H1 (cell line): ENCODE data around the gene F11R. TPM values are rescaled to one million over a fixed set of nuclear protein-coding genes. Genes with fewer than 3 reads are reported as not detected.

Experiments used
- CTCF ChIA-PET: fragments of 300-600 bp; sonication (Branson Sonifier 250); formaldehyde crosslinking; loops from one replicate; lab custom pipeline; 2021; ENCODE audit not compliant: partially characterized antibody; lab: Charles Lee
- POLR2A ChIA-PET: fragments of 300-600 bp; sonication (Branson Sonifier 250); formaldehyde crosslinking; loops from one replicate; lab custom pipeline; 2021; ENCODE audit warnings: inconsistent platforms; ENCODE audit not compliant: partially characterized antibody; lab: Charles Lee
- DNase-seq, 2 experiments: peaks; one replicate each; pipeline versions ENCODE4 v3.0.0 to v3.0.0-alpha.2; 2010 to 2022; ENCODE audit warnings: low spot score in 2 of 2, low read depth in 1 of 2, mixed read lengths in 1 of 2
- FAIRE-seq: peaks from 2 replicates; lab custom pipeline; 2011; peaks lifted over from hg19 to GRCh38; lab: Jason Lieb, UNC
- H2AFZ ChIP-seq: 2 replicates; pipeline ENCODE4 v1.8.1; 2012; ENCODE audit warnings: low read length, inconsistent platforms
- H2AK5ac ChIP-seq: 2 replicates; pipeline ENCODE4 v1.6.1; 2013; ENCODE audit warnings: low read depth, low read length
- H2BK120ac ChIP-seq: replicated peaks from 2 replicates; pipeline ENCODE3; 2013; ENCODE audit warnings: low read depth, low read length, inconsistent platforms
- H2BK12ac ChIP-seq: 2 replicates; pipeline ENCODE4 v1.6.1; 2013; ENCODE audit warnings: low read depth, low read length
- H2BK15ac ChIP-seq: 2 replicates; pipeline ENCODE4 v1.6.1; 2013; ENCODE audit warnings: low read length
- H2BK20ac ChIP-seq: 2 replicates; pipeline ENCODE4 v1.6.1; 2013; ENCODE audit warnings: low read length
- H2BK5ac ChIP-seq: 2 replicates; pipeline ENCODE4 v1.6.1; 2013; ENCODE audit warnings: low read depth, low read length
- H3K14ac ChIP-seq: 2 replicates; pipeline ENCODE4 v1.6.1; 2013; ENCODE audit warnings: inconsistent platforms; ENCODE audit not compliant: insufficient read length
- H3K18ac ChIP-seq: 2 replicates; pipeline ENCODE4 v1.6.1; 2013; ENCODE audit warnings: low read length; ENCODE audit errors: extremely low read depth
- H3K23ac ChIP-seq: 2 replicates; pipeline ENCODE4 v1.6.1; 2013; ENCODE audit warnings: inconsistent platforms; ENCODE audit not compliant: insufficient read length
- H3K23me2 ChIP-seq: 2 replicates; pipeline ENCODE4 v1.6.1; 2013; ENCODE audit warnings: low read depth, low read length
- H3K27ac ChIP-seq: 2 replicates; pipeline ENCODE4 v1.6.1; 2011; ENCODE audit warnings: low read depth, low read length, inconsistent platforms
- H3K27me3 ChIP-seq, 4 experiments: replicated peaks in 1 of 4; 1 replicate in 1 of 4; 2 replicates in 3 of 4; pipeline versions ENCODE4 v1.6.1 to v1.8.1; 2011 to 2013; ENCODE audit warnings: low read length in 3 of 4, mild to moderate bottlenecking in 3 of 4, inconsistent platforms in 2 of 4, mixed read lengths in 2 of 4, moderate library complexity in 1 of 4; ENCODE audit not compliant: control insufficient read depth in 3 of 4, insufficient read depth in 3 of 4; ENCODE audit errors: extremely low read depth in 1 of 4
- H3K36me3 ChIP-seq, 4 experiments: 2 replicates each; pipeline versions ENCODE4 v1.6.1 to v1.8.1; 2011 to 2013; ENCODE audit warnings: mild to moderate bottlenecking in 4 of 4, low read length in 3 of 4, moderate library complexity in 2 of 4, control low read depth in 1 of 4, inconsistent platforms in 1 of 4; ENCODE audit not compliant: insufficient read depth in 4 of 4, control insufficient read depth in 2 of 4
- H3K4ac ChIP-seq: replicated peaks from 2 replicates; pipeline ENCODE3; 2013; ENCODE audit warnings: low read length, low read depth, mixed read lengths, inconsistent platforms; ENCODE audit not compliant: insufficient read length
- H3K4me1 ChIP-seq, 4 experiments: replicated peaks in 1 of 4; 1 replicate in 1 of 4; 2 replicates in 3 of 4; pipeline versions ENCODE4 v1.6.1 to v1.8.1; 2011 to 2013; ENCODE audit warnings: low read length in 3 of 4, inconsistent platforms in 2 of 4, mixed read lengths in 1 of 4; ENCODE audit not compliant: insufficient read depth in 4 of 4, control insufficient read depth in 3 of 4
- H3K4me2 ChIP-seq, 2 experiments: 2 replicates each; pipeline versions ENCODE4 v1.6.1 to v1.8.1; 2011 to 2013; ENCODE audit warnings: low read depth in 2 of 2, low read length in 2 of 2, control low read depth in 1 of 2, inconsistent platforms in 1 of 2, mild to moderate bottlenecking in 1 of 2; ENCODE audit not compliant: insufficient read depth in 1 of 2
- H3K4me3 ChIP-seq, 4 experiments: fragments of 200-600, 300-600 bp in 1 of 4; sonication (generic), shearing (Covaris generic), sonication (Bioruptor Twin) in 1 of 4; 2 replicates each; pipeline versions ENCODE4 v1.5.1 to v1.8.1; 2011 to 2016; ENCODE audit warnings: low read length in 4 of 4, low read depth in 3 of 4, control low read depth in 2 of 4, inconsistent platforms in 2 of 4, mild to moderate bottlenecking in 2 of 4, mixed read lengths in 1 of 4, moderate library complexity in 1 of 4; ENCODE audit not compliant: insufficient read depth in 2 of 4; ENCODE audit errors: extremely low read depth in 1 of 4
- H3K56ac ChIP-seq: replicated peaks from 2 replicates; pipeline ENCODE3; 2013; ENCODE audit warnings: low read depth, mild to moderate bottlenecking, mixed read lengths, low read length, inconsistent platforms; ENCODE audit not compliant: insufficient read length
- H3K79me1 ChIP-seq: 2 replicates; pipeline ENCODE4 v1.6.1; 2013; ENCODE audit warnings: low read depth, low read length, control low read depth
- H3K79me2 ChIP-seq, 2 experiments: 2 replicates each; pipeline versions ENCODE4 v1.6.1 to v1.8.1; 2012 to 2013; ENCODE audit warnings: low read length in 2 of 2, mild to moderate bottlenecking in 2 of 2, inconsistent platforms in 1 of 2; ENCODE audit not compliant: insufficient read depth in 2 of 2, control insufficient read depth in 1 of 2
- H3K9ac ChIP-seq, 4 experiments: replicated peaks in 1 of 4; 1 replicate in 1 of 4; 2 replicates in 3 of 4; pipeline versions ENCODE4 v1.6.1 to v1.8.1; 2011 to 2013; ENCODE audit warnings: low read depth in 3 of 4, low read length in 3 of 4, control low read depth in 2 of 4, mild to moderate bottlenecking in 2 of 4, moderate library complexity in 2 of 4, inconsistent platforms in 1 of 4; ENCODE audit errors: extremely low read depth in 1 of 4
- H3K9me3 ChIP-seq, 2 experiments: 2 replicates each; pipeline versions ENCODE4 v1.6.1 to v1.8.1; 2012 to 2013; ENCODE audit warnings: mild to moderate bottlenecking in 2 of 2, moderate library complexity in 2 of 2, control low read depth in 1 of 2, inconsistent platforms in 1 of 2, low read depth in 1 of 2, low read length in 1 of 2, mixed read lengths in 1 of 2; ENCODE audit not compliant: insufficient read depth in 2 of 2
- H4K20me1 ChIP-seq, 2 experiments: replicated peaks in 1 of 2; 2 replicates each; pipeline versions ENCODE3 to v1.8.1; 2011 to 2013; ENCODE audit warnings: inconsistent platforms in 2 of 2, low read length in 2 of 2, mild to moderate bottlenecking in 1 of 2; ENCODE audit not compliant: insufficient read depth in 2 of 2, control insufficient read depth in 1 of 2
- H4K5ac ChIP-seq: 2 replicates; pipeline ENCODE4 v1.6.1; 2013; ENCODE audit warnings: low read length, low read depth, mixed read lengths, inconsistent platforms; ENCODE audit not compliant: insufficient read length
- H4K8ac ChIP-seq: 2 replicates; pipeline ENCODE4 v1.8.0; 2013; ENCODE audit warnings: mild to moderate bottlenecking, moderate library complexity, low read length, inconsistent platforms; ENCODE audit not compliant: insufficient read depth; ENCODE audit errors: extremely low read depth
- H4K91ac ChIP-seq: replicated peaks from 2 replicates; pipeline ENCODE3; 2013; ENCODE audit warnings: low read length, mixed read lengths, inconsistent platforms; ENCODE audit not compliant: insufficient read length
- ATF2 ChIP-seq: IDR thresholded peaks from 2 replicates; pipeline ENCODE4 v1.6.1; 2012; ENCODE audit warnings: low read length, inconsistent platforms
- CHD1 ChIP-seq: IDR thresholded peaks from 2 replicates; pipeline ENCODE4 v1.6.1; 2012; ENCODE audit warnings: low read depth, low read length, improper control_type of control experiment
- E2F6 ChIP-seq: IDR thresholded peaks from 2 replicates; pipeline ENCODE4 v1.6.1; 2012; ENCODE audit warnings: inconsistent platforms
- EGR1 ChIP-seq: IDR thresholded peaks from 2 replicates; pipeline ENCODE4 v1.6.1; 2011; ENCODE audit warnings: low read depth, low read length, borderline replicate concordance
- GTF2F1 ChIP-seq: IDR thresholded peaks from 2 replicates; pipeline ENCODE4 v1.6.1; 2012; ENCODE audit warnings: low read depth, low read length, improper control_type of control experiment, borderline replicate concordance
- JUND ChIP-seq: IDR thresholded peaks from 2 replicates; pipeline ENCODE4 v1.6.1; 2011; ENCODE audit warnings: mild to moderate bottlenecking, improper control_type of control experiment, low read length
- MAFK ChIP-seq: IDR thresholded peaks from 2 replicates; pipeline ENCODE4 v1.6.1; 2012; ENCODE audit warnings: low read depth, mild to moderate bottlenecking, improper control_type of control experiment, low read length
- RFX5 ChIP-seq: IDR thresholded peaks from 2 replicates; pipeline ENCODE4 v1.6.1; 2011; ENCODE audit warnings: low read depth, low read length, improper control_type of control experiment, borderline replicate concordance
- RNF2 ChIP-seq: fragments of 200-900, 300-1000 bp; sonication (generic); IDR thresholded peaks from 2 replicates; pipeline ENCODE4 v1.7.1; 2016; ENCODE audit warnings: borderline replicate concordance, low read depth, mild to moderate bottlenecking, antibody characterized with exemption, low read length; ENCODE audit not compliant: poor library complexity, severe bottlenecking; ENCODE audit errors: missing control alignments
- TAF1 ChIP-seq: IDR thresholded peaks from 2 replicates; pipeline ENCODE4 v1.6.1; 2011; ENCODE audit warnings: mild to moderate bottlenecking, low read depth, low read length
- TBP ChIP-seq: IDR thresholded peaks from 2 replicates; pipeline ENCODE4 v1.6.1; 2011; ENCODE audit warnings: low read depth, low read length, improper control_type of control experiment
- WGBS, 2 experiments: shearing (Covaris generic) in 1 of 2; methylation state at CpG; one replicate each; pipeline versions ENCODE4 v1.1.6 to v1.1.7; 2013 to 2015; ENCODE audit warnings: low lambda C conversion rate in 2 of 2, mixed read lengths in 2 of 2, inconsistent platforms in 1 of 2, low coverage in 1 of 2, missing lambda C conversion rate in 1 of 2; ENCODE audit not compliant: insufficient replicate concordance in 2 of 2, insufficient coverage in 1 of 2, insufficient read length in 1 of 2; ENCODE audit errors: extremely low coverage in 1 of 2, missing lambda C conversion rate in 1 of 2; 5-methylcytosine and 5-hydroxymethylcytosine counted together
- polyA plus RNA-seq, 7 experiments: library from polyadenylated mRNA; depleted of rRNA in 3 of 7; stranded (reverse) in 5 of 7; unstranded in 2 of 7; fragments of >200 nt in 5 of 7; fragments of 200-250 nt in 2 of 7; gene quantifications; 1 replicate in 5 of 7; 2 replicates in 1 of 7; 4 replicates in 1 of 7; pipeline versions ENCODE4 v1.2.1 to v1.2.3, GENCODE V29; 2011 to 2013; ENCODE audit warnings: missing spikeins in 2 of 7, mixed read lengths in 2 of 7
- total RNA-seq: library from RNA; stranded (reverse); fragmentation: NEBNext Ultra II Directional; extraction: Animal tissue kit (Norgen Biotek cat#: 25700); gene quantifications from 2 replicates; pipeline ENCODE4 v1.2.1, GENCODE V29; 2021

F11R gene
- total and polyA plus RNA-seq, 2 of the 8 experiments (the other 6 are each of a cell fraction or from before 2014, with no cell fraction given), result 159 to 200 TPM

GRCh38 chr1:160963521-160963920 is 57.4 kb downstream of the F11R start:
- Histone ChIP-seq H4K20me1 (no peaks in the 10 kb centered on the region), H2BK15ac (0 out of 2 replicates have a peak overlapping the region, but pooled peaks have one; percentile 31), H3K23ac (no peak overlapping the region), H3K9ac (no peak overlapping the region), H2AFZ (no peak overlapping the region), H2BK20ac (no peak overlapping the region), H3K79me2 (no peaks in the 10 kb centered on the region), H2BK12ac (no peak overlapping the region), H3K36me3 (no peaks in the 10 kb centered on the region), H3K23me2 (no peaks in the 10 kb centered on the region), H2BK5ac (no peak overlapping the region), H3K4me2 (no peak overlapping the region), H3K4me1 (no peaks in the 10 kb centered on the region), H3K4ac (no peak overlapping the region), H4K8ac (no peak overlapping the region), H3K79me1 (no peaks in the 10 kb centered on the region), H4K5ac (no peak overlapping the region), H3K18ac (no peak overlapping the region), H2AK5ac (no peak overlapping the region), H3K27ac (no peak overlapping the region), H3K27me3 (no peaks in the 10 kb centered on the region), H2BK120ac (no peak overlapping the region), H3K9me3 (no peaks in the 10 kb centered on the region), H3K4me3 (no peak overlapping the region), H3K14ac (no peak overlapping the region), H3K56ac (no peak overlapping the region), H4K91ac (no peak overlapping the region)
- ChIA-PET POLR2A (no interaction called here), CTCF (interaction anchor here (1.4 to 2.7 kb wide), 2 partner anchors 9 to 12 kb away, joined by 7 to 21 read pairs; partner anchors contain the start of gene ITLN2)
- WGBS, 2 experiments, result 42% methylated on average over 4 of the region's 4 CpGs; no CpG with 5 or more reads in 1 of the 2 experiments
- no peak for DNase-seq
- no peak for FAIRE-seq
- TF ChIP-seq RNF2 (no peak), RFX5 (no peak), MAFK (no peak), TBP (no peak), CHD1 (no peak), E2F6 (no peak), EGR1 (no peak), GTF2F1 (no peak), ATF2 (no peak), JUND (no peak), TAF1 (no peak)
